Inflammatory macrophage treated with lipopolysaccharide for 1 hour (primary cell): ENCODE results near the gene LIN7B.

Experiments
- DNase-seq, 2 donors: peaks; one replicate each; pipeline ENCODE4 v3.0.0-alpha.2; 2020 to 2022

LIN7B gene

DNA sequence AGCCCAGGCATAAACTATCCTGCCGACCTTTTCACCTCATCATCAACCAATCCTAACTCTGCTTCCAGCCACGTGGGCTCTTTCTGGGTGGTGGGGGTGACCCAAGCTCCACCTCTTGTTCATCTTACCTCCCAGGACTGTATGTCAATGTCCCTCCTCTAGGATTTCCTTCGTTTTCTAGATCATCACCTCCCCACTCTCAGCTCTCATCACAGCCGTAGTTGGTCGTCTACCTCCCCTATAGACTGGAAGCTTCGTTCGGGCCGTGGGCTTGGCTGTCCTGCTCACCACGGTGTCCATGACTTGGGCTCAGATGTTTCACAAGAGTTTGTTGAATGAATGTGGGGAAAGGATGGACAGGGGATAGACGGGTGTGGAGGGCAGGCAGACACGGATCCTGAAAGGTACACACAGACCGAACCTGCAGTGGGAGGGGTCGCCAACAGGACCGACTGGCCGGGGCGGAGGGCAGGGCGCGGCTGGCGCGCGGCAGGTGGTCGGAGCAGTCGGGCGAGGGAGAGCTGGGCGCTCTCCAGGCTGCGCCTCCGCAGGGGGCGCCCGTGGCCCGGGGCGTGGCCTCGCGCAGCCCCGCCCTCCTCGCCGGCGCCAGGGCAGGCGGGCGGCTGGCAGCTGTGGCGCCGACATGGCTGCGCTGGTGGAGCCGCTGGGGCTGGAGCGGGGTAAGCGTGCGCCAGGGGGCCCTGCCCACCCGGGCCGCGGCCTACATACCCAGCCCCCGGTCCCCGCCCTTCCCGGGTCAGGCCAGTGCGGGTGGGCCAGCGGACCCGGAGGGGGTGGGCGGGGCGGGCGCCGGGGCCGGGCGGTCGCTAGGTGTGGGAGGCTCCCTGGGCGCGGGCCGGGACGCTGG, at the start of gene LIN7B:
LIN7B (plus strand) TSS at position 609 of the 868 bp plus-strand sequence; CDS start at position 644, 35 bp downstream.
- DNase-seq, result peak; percentile 41 to 72

GRCh38 chr19:49064768-49065611, 49.2 kb upstream of the LIN7B start, which contains the start of gene NTF4:
Gene NTF4, minus strand, starts transcription at chr19:49064818. Its CDS starts 2,821 bp downstream, at chr19:49061997.
- no peak for DNase-seq

- no peak for DNase-seq
These were observed 48.2 kb upstream of the LIN7B start for GRCh38 chr19:49065905-49066512.

- no peak for DNase-seq
These were observed 46.6 kb upstream of the LIN7B start for GRCh38 chr19:49067554-49067953.

- DNase-seq, result no peak
These were observed 45.1 kb upstream of the LIN7B start for GRCh38 chr19:49069026-49069425.

DNA sequence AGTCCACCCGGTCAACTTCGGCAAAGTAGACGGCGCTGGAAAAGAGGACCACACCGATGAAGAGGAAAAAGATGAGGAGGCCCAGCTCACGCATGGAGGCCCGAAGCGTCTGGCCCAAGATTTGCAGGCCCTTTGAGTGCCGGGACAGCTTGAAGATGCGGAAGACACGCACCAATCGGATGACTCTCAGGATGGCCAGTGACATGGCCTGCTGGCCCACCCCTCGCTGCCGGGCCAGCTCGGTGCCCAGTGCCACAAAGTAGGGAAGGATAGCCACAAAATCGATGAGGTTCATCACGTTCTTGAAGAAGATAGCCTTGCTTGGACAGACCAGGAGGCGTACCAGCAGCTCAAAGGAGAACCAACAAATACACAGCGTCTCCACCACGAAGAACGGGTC, 43.8 kb upstream of the LIN7B start:
- DNase-seq, result no peak

DNA sequence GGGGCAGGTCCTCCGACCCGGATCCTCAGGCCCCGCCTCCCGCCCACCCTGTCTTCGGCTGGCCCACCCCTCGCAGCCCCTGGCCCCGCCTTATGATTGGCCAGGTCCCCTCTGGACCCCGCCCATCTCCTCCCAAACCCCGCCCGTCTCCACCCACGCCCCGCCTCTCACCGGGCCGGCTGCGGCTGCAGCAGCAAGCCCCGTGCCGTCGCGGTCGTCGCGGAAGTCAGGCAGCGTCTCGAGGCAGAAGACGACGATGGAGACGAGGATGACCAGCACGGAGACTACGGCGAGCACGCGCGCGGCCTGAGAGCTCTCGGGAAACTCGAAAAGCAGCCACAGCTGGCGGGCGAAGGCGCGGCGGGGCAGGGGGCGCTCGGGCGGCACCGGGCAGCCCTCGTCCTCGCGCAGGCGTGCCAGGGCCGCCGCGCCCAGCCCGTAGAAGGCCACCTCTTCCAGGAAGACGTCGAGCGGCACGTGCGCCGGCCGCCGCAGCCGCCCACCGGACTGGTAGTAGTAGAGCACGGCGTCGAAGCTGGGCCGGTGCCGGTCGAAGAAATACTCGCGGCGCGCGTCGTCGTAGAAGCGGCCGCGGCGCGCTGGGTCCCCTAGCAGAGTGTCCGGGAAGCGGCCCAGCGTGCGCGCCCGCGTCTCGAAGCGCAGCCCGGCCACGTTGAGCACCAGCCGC, 42.2 kb upstream of the LIN7B start:
- no peak for DNase-seq

- peak; percentile 14 to 19 for DNase-seq
These were observed 40.4 kb upstream of the LIN7B start for GRCh38 chr19:49073514-49074378.

DNA sequence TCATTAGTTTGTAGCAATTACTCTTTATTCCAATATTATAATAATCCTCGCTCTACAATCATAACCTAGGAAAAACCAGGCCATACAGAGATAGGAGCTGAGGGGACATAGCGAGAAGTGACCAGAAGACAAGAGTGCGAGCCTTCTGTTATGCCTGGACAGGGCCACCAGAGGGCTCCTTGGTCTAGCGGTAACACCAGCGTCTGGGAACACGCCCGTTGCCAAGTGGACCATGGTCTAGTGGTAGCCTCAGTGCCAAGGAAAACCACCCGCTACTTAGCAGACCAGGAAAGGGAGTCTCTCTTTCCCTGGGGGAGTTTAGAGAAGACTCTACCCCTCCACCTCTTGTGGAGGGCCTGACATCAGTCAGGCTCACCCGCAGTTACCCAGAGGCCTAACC, 39.3 kb upstream of the LIN7B start:
- peak in 1 of 2 donors; percentile 27 for DNase-seq

DNA sequence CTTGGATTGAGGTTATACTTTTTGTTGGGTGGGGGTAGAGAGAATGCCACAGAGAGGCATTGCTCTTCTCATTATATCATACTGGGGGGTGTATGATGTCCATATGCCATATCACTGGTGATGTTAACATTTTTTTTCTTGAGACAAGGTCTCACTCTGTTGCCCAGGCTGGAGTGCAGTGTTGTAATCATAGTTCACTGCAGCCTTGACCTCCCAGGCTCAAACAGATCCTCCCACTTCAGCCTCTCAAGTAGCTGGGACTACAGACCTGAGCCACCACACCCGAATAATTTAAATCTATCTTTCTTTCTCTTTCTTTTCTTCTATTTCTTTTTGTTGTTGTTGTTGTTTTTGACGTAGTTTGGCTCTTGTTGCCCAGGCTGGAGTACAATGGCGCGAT, 33.8 kb upstream of the LIN7B start:
- DNase-seq, result no peak

DNA sequence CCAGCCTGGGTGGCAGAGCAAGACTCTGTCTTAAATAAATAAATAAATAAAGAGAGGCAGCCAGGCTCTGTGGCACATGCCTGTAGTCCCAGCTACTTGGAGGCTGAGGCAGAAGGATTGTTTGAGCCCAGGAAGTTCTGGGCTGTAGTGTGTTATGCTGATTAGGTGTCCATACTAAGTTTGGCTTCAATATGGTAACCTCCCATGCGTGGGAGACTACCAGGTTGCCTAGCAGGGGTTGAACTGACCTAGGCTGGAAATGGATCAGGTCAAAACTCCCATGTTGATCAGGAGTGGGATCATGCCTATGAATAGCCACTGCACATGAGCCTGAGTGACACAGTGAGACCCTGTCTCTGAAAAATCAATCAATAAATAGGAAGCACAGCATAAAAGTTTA, 32.9 kb upstream of the LIN7B start:
- no peak for DNase-seq

DNA sequence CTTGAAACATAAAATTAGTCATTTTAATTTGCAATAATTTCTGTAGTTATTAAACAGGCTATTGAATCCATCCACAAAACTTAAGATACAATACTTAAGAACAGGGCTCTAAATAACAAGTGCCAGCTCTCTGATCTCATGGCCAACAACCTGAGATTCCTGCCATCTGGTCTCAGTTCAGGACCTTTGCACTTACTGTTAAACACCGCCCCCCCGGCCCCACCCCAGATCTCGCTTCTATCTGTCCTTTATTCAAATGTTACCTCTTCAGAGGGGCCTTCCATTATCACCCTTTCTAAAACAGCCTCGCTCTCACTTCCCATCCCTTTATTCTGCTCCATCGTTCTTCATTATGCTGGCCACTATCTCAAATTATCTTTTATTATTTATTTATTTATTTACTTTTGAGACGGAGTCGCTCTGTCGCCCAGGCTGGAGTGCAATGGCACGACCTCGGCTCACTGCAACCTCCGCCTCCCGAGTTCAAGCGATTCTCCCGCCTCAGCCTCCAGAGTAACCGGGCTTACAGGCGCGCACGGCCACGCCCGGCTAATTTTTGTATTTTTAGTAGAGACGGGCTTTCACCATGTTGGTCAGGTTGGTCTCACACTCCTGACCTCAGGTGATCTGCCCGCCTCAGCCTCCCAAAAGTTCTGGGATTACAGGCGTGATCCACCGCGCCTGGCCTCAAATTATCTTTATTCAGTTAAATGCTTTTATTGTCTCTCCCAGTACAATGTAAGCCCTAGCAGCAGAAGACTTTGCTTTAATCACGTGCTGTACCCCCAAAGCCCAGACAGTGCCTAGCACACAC, 29.8 kb upstream of the LIN7B start:
- DNase-seq, result no peak

GRCh38 chr19:49085020-49085867, 28.9 kb upstream of the LIN7B start, which contains the start of gene SNRNP70:
Gene SNRNP70, plus strand, starts transcription at chr19:49085451. Its CDS starts 964 bp downstream, at chr19:49086415.
- peak; percentile 98 for DNase-seq

DNA sequence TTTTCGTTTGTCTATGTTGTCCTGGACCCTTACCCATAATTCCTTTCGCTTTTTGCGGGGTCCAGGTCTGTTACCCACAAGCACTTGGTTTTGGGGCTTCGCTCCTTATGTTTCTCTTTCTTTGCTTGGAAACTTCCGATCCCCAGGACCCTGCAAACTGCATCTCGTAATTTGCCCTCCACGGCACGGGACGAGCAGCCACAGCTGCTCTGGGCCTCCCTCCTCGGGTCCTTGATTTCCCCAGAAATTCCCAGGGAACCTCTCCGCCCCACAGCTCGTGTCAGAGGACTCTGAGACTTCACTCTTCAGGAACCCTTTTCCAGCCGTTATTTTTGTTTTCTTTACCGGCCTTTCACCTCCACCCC, 28.3 kb upstream of the LIN7B start:
- DNase-seq, result peak in 1 of 2 donors; percentile 3

DNA sequence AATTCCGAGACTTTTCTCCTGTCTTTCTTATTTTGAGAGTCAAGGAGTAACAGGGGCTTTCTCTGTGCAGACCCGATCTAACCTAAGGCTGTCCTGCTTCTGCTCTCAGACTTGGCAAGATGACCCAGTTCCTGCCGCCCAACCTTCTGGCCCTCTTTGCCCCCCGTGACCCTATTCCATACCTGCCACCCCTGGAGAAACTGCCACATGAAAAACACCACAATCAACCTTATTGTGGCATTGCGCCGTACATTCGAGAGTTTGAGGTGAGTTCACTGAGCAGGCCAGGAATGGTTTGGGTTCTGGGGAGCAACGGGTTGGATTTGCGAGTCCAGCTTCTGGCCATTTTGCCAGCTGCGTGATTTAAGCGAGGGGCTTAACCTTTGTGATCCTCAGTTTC, 27.9 kb upstream of the LIN7B start:
- no peak for DNase-seq

DNA sequence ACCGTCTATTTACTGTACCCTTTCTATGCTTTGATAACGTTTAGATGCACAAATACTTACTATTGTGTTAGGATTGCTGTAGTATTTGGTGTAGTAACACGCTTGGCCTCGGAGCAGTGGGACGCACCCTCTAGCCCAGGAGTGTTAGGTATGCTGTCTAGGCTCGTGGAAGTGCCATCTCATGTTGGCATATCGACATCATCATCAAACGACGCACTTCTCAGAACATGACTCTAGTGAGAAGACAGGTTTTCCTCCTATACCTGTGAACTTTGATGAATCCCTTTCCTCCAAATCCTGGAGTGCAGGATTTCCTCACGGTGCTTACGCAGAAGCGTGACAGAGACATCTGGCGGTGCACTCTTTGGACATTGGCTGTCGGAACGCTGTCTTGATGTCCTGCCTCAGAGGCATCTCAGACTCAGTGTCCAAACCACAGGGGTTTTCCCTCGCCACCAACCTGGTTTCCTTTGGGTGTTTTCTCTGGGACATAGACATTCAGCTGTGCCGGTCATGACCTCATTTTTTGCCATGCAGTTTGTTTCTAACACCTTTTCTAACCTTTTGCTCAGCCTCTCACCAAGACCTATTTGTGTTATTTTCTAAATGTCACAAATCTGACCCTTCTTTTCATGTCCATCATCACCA, 22.7 kb upstream of the LIN7B start:
- no peak for DNase-seq

- DNase-seq, result no peak
These were observed 21.5 kb upstream of the LIN7B start for GRCh38 chr19:49092686-49093085.

DNA sequence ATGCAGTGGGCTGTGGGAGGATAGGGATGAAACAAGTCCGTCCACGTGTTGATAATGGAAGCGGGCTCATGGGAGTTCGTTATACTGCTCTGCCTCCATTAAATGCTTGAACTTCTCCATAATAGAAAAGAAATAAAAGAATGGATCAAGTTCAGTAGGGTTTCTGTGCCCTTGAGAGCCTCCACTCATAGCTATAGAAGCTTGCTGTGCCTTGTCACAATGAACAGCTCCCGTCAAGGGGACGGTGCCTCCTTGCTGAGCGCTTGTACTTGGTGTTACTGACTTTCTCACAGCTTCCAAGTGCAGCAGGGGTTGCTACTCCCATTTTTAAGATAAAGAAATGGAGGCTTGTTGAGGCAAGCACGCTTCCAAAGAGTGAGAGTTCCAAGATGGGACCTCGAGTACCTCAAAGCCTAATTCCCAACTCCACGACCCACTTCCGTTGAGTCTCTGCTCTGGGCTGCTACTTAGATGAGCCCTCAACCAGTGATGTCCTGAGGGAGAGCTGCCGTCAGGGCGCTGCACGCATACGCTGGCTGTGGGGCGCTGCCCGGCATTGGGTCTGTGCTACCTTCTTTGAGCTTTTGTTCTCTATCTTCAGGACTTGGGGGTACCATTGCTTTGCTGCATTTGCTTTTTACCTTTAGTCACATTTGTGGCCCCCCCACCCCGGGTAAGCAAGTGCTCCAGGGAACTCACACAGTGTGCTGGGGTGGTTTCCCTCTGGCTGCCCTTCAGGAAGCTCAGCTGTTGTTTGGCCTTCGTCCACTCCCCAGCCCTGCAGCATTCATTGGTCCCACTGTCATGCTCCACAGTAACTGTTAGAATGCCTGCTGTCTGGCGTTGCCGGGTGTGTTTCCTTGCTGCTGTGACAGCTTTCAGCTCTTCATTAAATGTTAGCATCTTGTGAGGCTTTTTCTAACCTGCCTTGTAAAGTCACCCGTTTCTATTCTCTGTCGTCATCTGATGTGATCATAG, 19.4 kb upstream of the LIN7B start:
- no peak for DNase-seq
